ENCODE measurements around the gene PTPN1. TPM values are rescaled to one million over a fixed set of nuclear protein-coding genes. Genes with fewer than 3 reads are reported as not detected.

The PTPN1 gene
- total and polyA plus RNA-seq, 2 of the 13 experiments (the other 11 are each of a cell fraction or from before 2014, with no cell fraction given) = 17.7 to 37.2 TPM

- no peak for TF ChIP-seq THYN1 (CRISPR knock-in tag; IDR thresholded peaks at IDR 0.05; ENCODE audit: borderline replicate concordance, low read depth)
- TF ChIP-seq ZNF224 (CRISPR knock-in tag; IDR thresholded peaks at IDR 0.05) = peak; percentile 76
- TF ChIP-seq ZNF430 (CRISPR knock-in tag; IDR thresholded peaks at IDR 0.05) = peak; percentile 83; the same call in 1 of the 2 replicates
- TF ChIP-seq ZNF468 (CRISPR knock-in tag; IDR thresholded peaks at IDR 0.05) = no peak
- TF ChIP-seq ZNF614 (CRISPR knock-in tag; IDR thresholded peaks at IDR 0.05; ENCODE audit: borderline replicate concordance) = peak; percentile 92; the same call in 1 of the 2 replicates
- peak; percentile 58 for TF ChIP-seq SNAI1 (CRISPR knock-in tag; IDR thresholded peaks at IDR 0.05; ENCODE audit: borderline replicate concordance)
- TF ChIP-seq, protein P1, sequence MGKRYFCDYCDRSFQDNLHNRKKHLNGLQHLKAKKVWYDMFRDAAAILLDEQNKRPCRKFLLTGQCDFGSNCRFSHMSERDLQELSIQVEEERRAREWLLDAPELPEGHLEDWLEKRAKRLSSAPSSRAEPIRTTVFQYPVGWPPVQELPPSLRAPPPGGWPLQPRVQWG (CRISPR knock-in tag; IDR thresholded peaks at IDR 0.05; ENCODE audit: borderline replicate concordance, low read depth) = no peak
- TF ChIP-seq XBP1 (CRISPR knock-in tag; IDR thresholded peaks at IDR 0.05) = peak; percentile 90; the same call in 1 of the 2 replicates
- TF ChIP-seq ARNT (IDR thresholded peaks at IDR 0.05) = no peak
- TF ChIP-seq FOSL1 (CRISPR knock-in tag; IDR thresholded peaks at IDR 0.05; ENCODE audit: borderline replicate concordance) = no peak
- TF ChIP-seq ZNF589 (CRISPR knock-in tag; conservative IDR thresholded peaks at IDR 0.05) = 0 out of 2 replicates have a peak, but pooled peaks have one; percentile 78
- peak; percentile 63; the same call in 1 of the 2 replicates for TF ChIP-seq ZNF335 (CRISPR knock-in tag; IDR thresholded peaks at IDR 0.05)
- TF ChIP-seq ZNF33B (CRISPR knock-in tag; IDR thresholded peaks at IDR 0.05) = peak; percentile 29; the same call in 1 of the 2 replicates
- no peak for TF ChIP-seq ZNF431 (CRISPR knock-in tag; IDR thresholded peaks at IDR 0.05; ENCODE audit: borderline replicate concordance, low read depth)
- TF ChIP-seq HOXA9 (CRISPR knock-in tag; IDR thresholded peaks at IDR 0.05; ENCODE audit: borderline replicate concordance) = peak; percentile 86
- peak; percentile 24; the same call in 1 of the 2 replicates for TF ChIP-seq GATAD2A (CRISPR knock-in tag; IDR thresholded peaks at IDR 0.05)
- no peak for TF ChIP-seq NFIB (CRISPR knock-in tag; IDR thresholded peaks at IDR 0.05; ENCODE audit: borderline replicate concordance)
- no peak for TF ChIP-seq DPF2 (CRISPR knock-in tag; IDR thresholded peaks at IDR 0.05; ENCODE audit: borderline replicate concordance, low read depth)
- TF ChIP-seq PTBP1 (IDR thresholded peaks at IDR 0.05; ENCODE audit: low read depth, low read length, poor library complexity, severe bottlenecking) = peak; percentile 53
- TF ChIP-seq, protein P2, sequence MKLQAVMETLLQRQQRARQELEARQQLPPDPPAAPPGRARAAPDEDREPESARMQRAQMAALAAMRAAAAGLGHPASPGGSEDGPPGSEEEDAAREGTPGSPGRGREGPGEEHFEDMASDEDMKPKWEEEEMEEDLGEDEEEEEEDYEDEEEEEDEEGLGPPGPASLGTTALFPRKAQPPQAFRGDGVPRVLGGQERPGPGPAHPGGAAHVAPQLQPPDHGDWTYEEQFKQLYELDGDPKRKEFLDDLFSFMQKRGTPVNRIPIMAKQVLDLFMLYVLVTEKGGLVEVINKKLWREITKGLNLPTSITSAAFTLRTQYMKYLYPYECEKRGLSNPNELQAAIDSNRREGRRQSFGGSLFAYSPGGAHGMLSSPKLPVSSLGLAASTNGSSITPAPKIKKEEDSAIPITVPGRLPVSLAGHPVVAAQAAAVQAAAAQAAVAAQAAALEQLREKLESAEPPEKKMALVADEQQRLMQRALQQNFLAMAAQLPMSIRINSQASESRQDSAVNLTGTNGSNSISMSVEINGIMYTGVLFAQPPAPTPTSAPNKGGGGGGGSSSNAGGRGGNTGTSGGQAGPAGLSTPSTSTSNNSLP (IDR thresholded peaks at IDR 0.05; ENCODE audit: low read depth, low read length) = no peak; the same call in 1 of the 2 replicates
- peak; percentile 51; the same call in 1 of the 2 replicates for TF ChIP-seq PRDM15 (CRISPR knock-in tag; IDR thresholded peaks at IDR 0.05)
- TF ChIP-seq ATAD3A (CRISPR knock-in tag; IDR thresholded peaks at IDR 0.05) = peak; percentile 89; the same call in 1 of the 2 replicates
Measured at GRCh38 chr20:50509923-50510705, at the start of gene PTPN1 (continued).
